Caco-2 (cell line): Measurements from ENCODE around the gene ITPR3. TPM values are rescaled to one million over a fixed set of nuclear protein-coding genes. Genes with fewer than 3 reads are reported as not detected.

ENCODE experiments used
- BruUV-seq: library from RNA; stranded (reverse); fragments of 400-500 nt; replicated peaks from 2 replicates; lab custom pipeline; 2021; lab: Mats Ljungman, UMichigan
- CTCF ChIA-PET: fragments of 300-600 bp; sonication (Branson Sonifier 250); formaldehyde crosslinking; loops from one replicate; lab custom pipeline; 2022; ENCODE audit warnings: antibody characterized with exemption; lab: Charles Lee
- POLR2A ChIA-PET: fragments of 300-600 bp; sonication (Branson Sonifier 250); formaldehyde crosslinking; loops from one replicate; lab custom pipeline; 2022; ENCODE audit warnings: antibody characterized with exemption; lab: Charles Lee
- DNase-seq, 2 experiments: peaks; one replicate each; pipeline versions ENCODE4 v3.0.0 to v3.0.0-alpha.2; 2020 to 2022
- H3K27me3 ChIP-seq: replicated peaks from 2 replicates; pipeline ENCODE4 v1.6.0; 2011; ENCODE audit warnings: low read length; ENCODE audit not compliant: control insufficient read depth, insufficient read depth
- H3K36me3 ChIP-seq: 2 replicates; pipeline ENCODE4 v1.5.1; 2011; ENCODE audit warnings: low read length; ENCODE audit not compliant: control insufficient read depth, insufficient read depth
- H3K4me1 ChIP-seq: fragments of 250-450 bp; sonication (Bioruptor Pico); 2 replicates; pipeline ENCODE4 v1.5.1; 2020; ENCODE audit warnings: mild to moderate bottlenecking
- H3K4me3 ChIP-seq: 2 replicates; pipeline ENCODE4 v1.5.1; 2011; ENCODE audit warnings: low read depth, mild to moderate bottlenecking, control low read depth, low read length
- H3K9me3 ChIP-seq: fragments of 250-450 bp; sonication (Bioruptor Pico); 2 replicates; pipeline ENCODE4 v1.5.1; 2020; ENCODE audit warnings: mild to moderate bottlenecking, moderate library complexity
- H3K27ac Mint-ChIP-seq: one replicate; pipeline ENCODE4 v1.8.0; 2022; ENCODE audit warnings: mixed read lengths; ENCODE audit not compliant: unreplicated experiment
- H3K27me3 Mint-ChIP-seq: one replicate; pipeline ENCODE4 v1.8.0; 2022; ENCODE audit warnings: mixed read lengths; ENCODE audit not compliant: insufficient read depth, unreplicated experiment
- H3K36me3 Mint-ChIP-seq: one replicate; pipeline ENCODE4 v1.8.0; 2022; ENCODE audit warnings: mild to moderate bottlenecking, mixed read lengths; ENCODE audit not compliant: insufficient read depth, unreplicated experiment
- H3K4me1 Mint-ChIP-seq: one replicate; pipeline ENCODE4 v1.8.0; 2022; ENCODE audit warnings: low read depth, mixed read lengths; ENCODE audit not compliant: unreplicated experiment
- H3K4me3 Mint-ChIP-seq: one replicate; pipeline ENCODE4 v1.8.0; 2022; ENCODE audit warnings: mild to moderate bottlenecking, moderate library complexity, mixed read lengths; ENCODE audit not compliant: unreplicated experiment
- H3K9me3 Mint-ChIP-seq: one replicate; pipeline ENCODE4 v1.8.0; 2022; ENCODE audit warnings: mixed read lengths; ENCODE audit not compliant: unreplicated experiment
- CTCF ChIP-seq, 2 experiments: fragments of 200-600 bp in 1 of 2; IDR thresholded peaks; 1 replicate in 1 of 2; 2 replicates in 1 of 2; pipeline versions ENCODE4 v1.5.1 to v1.8.0; 2011 to 2022; ENCODE audit warnings: antibody characterized with exemption in 1 of 2, control low read depth in 1 of 2, inconsistent platforms in 1 of 2, low read depth in 1 of 2, low read length in 1 of 2, mild to moderate bottlenecking in 1 of 2, moderate library complexity in 1 of 2; ENCODE audit not compliant: insufficient read depth in 1 of 2, severe bottlenecking in 1 of 2, unreplicated experiment in 1 of 2
- intact Hi-C: fragments of 100-400 bp; cut with micrococcal nuclease; formaldehyde crosslinking; loops from one replicate; pipeline ENCODE4 v1.10.0; 2022; ENCODE audit not compliant: unreplicated experiment
- total RNA-seq: library from RNA; stranded (reverse); gene quantifications from 2 replicates; pipeline ENCODE4 v1.2.3, GENCODE V29; 2022

ITPR3 gene
- total RNA-seq, 1 experiment from 2014 or later = 42.1 TPM

GRCh38 chr6:33725222-33725621 lies 104.1 kb downstream of the ITPR3 start:
- no peak overlapping the region for H3K4me3 ChIP-seq
- H3K9me3 Mint-ChIP-seq = no peaks in the 10 kb centered on the region
- no peak overlapping the region for H3K4me3 Mint-ChIP-seq
- intact Hi-C loops = no loop called here
- no peaks in the 10 kb centered on the region for H3K4me1 ChIP-seq
- H3K36me3 ChIP-seq = no peaks in the 10 kb centered on the region
- no peaks in the 10 kb centered on the region for H3K36me3 Mint-ChIP-seq
- no peaks in the 10 kb centered on the region for H3K4me1 Mint-ChIP-seq
- CTCF ChIA-PET = interaction anchor here (0.6 to 1.4 kb wide), 3 partner anchors 14 to 34 kb away, joined by 3 to 7 read pairs (median 3); partner anchors contain the start of gene UQCC2
- BruUV-seq = no TSS peak
- POLR2A ChIA-PET = no interaction called here
- H3K9me3 ChIP-seq = no peaks in the 10 kb centered on the region
- 0 out of 2 replicates have a peak, but pooled peaks cover 1% of the 10 kb centered on the region for H3K27me3 ChIP-seq
- no peak overlapping the region for H3K27ac Mint-ChIP-seq
- H3K27me3 Mint-ChIP-seq = no peaks in the 10 kb centered on the region
- no peak for DNase-seq
- TF ChIP-seq CTCF (IDR thresholded peaks at IDR 0.05; ENCODE audit: insufficient read depth in 1 of 2, low read depth in 1 of 2, low read length in 1 of 2, severe bottlenecking in 1 of 2, unreplicated experiment in 1 of 2) = no peak

- Histone ChIP-seq H3K36me3 (no peaks in the 10 kb centered on the region), H3K27me3 (0 out of 2 replicates have a peak, but pooled peaks cover 1% of the 10 kb centered on the region), H3K4me3 (no peak overlapping the region), H3K9me3 (no peaks in the 10 kb centered on the region), H3K4me1 (no peaks in the 10 kb centered on the region)
- H3K4me3 Mint-ChIP-seq = no peak overlapping the region
- no peak for DNase-seq
- POLR2A ChIA-PET = no interaction called here
- no peak overlapping the region for H3K27ac Mint-ChIP-seq
- CTCF ChIA-PET = interaction anchor here (0.6 to 1.4 kb wide), 3 partner anchors 15 to 26 kb away, joined by 3 to 7 read pairs (median 3); partner anchors contain the start of gene UQCC2
- H3K4me1 Mint-ChIP-seq = no peaks in the 10 kb centered on the region
- H3K9me3 Mint-ChIP-seq = no peaks in the 10 kb centered on the region
- no peak for TF ChIP-seq CTCF (IDR thresholded peaks at IDR 0.05; ENCODE audit: insufficient read depth in 1 of 2, low read depth in 1 of 2, low read length in 1 of 2, severe bottlenecking in 1 of 2, unreplicated experiment in 1 of 2)
- BruUV-seq = no TSS peak
- H3K27me3 Mint-ChIP-seq = no peaks in the 10 kb centered on the region
- intact Hi-C loops = no loop called here
- H3K36me3 Mint-ChIP-seq = no peaks in the 10 kb centered on the region
These were observed 105.0 kb downstream of the ITPR3 start for GRCh38 chr6:33725891-33726673.

- no peaks in the 10 kb centered on the region for H3K4me1 ChIP-seq
- no peak overlapping the region for H3K27ac Mint-ChIP-seq
- H3K9me3 ChIP-seq = no peaks in the 10 kb centered on the region
- H3K27me3 ChIP-seq = 0 out of 2 replicates have a peak, but pooled peaks cover 1% of the 10 kb centered on the region
- no peak for DNase-seq
- H3K4me3 ChIP-seq = no peak overlapping the region
- H3K4me3 Mint-ChIP-seq = no peak overlapping the region
- ChIA-PET POLR2A (no interaction called here), CTCF (no interaction called here)
- no peaks in the 10 kb centered on the region for H3K4me1 Mint-ChIP-seq
- H3K27me3 Mint-ChIP-seq = no peaks in the 10 kb centered on the region
- no peak for TF ChIP-seq CTCF (IDR thresholded peaks at IDR 0.05; ENCODE audit: insufficient read depth in 1 of 2, low read depth in 1 of 2, low read length in 1 of 2, severe bottlenecking in 1 of 2, unreplicated experiment in 1 of 2)
- no TSS peak for BruUV-seq
- no peaks in the 10 kb centered on the region for H3K9me3 Mint-ChIP-seq
- intact Hi-C loops = no loop called here
- no peaks in the 10 kb centered on the region for H3K36me3 Mint-ChIP-seq
- no peaks in the 10 kb centered on the region for H3K36me3 ChIP-seq
These were observed 105.6 kb downstream of the ITPR3 start for GRCh38 chr6:33726696-33727095.
